Measurements from ENCODE around the gene CRTAC1.

- TF ChIP-seq, protein P1, sequence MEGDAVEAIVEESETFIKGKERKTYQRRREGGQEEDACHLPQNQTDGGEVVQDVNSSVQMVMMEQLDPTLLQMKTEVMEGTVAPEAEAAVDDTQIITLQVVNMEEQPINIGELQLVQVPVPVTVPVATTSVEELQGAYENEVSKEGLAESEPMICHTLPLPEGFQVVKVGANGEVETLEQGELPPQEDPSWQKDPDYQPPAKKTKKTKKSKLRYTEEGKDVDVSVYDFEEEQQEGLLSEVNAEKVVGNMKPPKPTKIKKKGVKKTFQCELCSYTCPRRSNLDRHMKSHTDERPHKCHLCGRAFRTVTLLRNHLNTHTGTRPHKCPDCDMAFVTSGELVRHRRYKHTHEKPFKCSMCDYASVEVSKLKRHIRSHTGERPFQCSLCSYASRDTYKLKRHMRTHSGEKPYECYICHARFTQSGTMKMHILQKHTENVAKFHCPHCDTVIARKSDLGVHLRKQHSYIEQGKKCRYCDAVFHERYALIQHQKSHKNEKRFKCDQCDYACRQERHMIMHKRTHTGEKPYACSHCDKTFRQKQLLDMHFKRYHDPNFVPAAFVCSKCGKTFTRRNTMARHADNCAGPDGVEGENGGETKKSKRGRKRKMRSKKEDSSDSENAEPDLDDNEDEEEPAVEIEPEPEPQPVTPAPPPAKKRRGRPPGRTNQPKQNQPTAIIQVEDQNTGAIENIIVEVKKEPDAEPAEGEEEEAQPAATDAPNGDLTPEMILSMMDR (IDR thresholded peaks at IDR 0.05) = no peak
- no peak for TF ChIP-seq ZFX (IDR thresholded peaks at IDR 0.05; ENCODE audit: borderline replicate concordance)
Observed at GRCh38 chr10:97898429-97898828, 132.0 kb downstream of the CRTAC1 start.

Data from 22Rv1 (cell line).